ENCODE data around the gene LDAF1.

Gene LDAF1

DNA sequence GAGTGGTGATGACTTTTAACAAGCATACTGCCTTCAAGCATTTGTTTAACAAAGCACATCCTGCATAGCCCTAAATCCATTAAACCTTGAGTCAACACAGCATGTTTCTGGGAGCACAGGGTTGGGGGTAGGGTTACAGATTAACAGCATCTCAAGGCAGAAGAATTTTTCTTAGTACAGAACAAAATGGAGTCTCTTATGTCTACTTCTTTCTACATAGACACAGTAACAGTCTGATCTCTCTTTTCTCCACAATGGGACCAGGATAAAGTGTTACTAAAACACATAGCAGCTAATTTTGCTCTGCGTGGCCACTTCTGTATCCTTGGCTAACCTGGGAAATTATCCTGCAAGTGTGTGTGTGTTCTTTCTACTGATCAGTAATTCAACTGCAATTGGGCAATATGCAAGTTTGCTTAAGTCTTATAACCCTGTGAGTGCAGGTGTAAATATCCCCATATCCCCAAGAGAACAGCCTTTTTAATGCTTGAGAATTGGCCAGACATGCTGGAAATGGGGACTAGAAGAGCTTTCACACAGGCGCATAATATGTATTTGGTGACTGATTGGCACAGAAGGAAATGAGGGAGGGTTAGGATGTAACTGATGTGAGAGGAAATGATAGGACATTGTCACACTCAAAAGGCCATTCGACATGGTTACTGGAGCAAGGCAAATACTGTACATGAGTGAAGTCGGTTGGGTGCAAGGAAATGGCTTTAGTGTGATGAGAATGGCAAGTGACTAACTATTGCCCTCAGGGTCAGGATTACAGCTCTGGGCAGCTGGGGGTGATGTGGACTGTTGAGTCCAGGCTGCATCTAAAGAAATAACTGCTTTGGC lies 64.2 kb downstream of the LDAF1 start:
- TF ChIP-seq, protein P1, sequence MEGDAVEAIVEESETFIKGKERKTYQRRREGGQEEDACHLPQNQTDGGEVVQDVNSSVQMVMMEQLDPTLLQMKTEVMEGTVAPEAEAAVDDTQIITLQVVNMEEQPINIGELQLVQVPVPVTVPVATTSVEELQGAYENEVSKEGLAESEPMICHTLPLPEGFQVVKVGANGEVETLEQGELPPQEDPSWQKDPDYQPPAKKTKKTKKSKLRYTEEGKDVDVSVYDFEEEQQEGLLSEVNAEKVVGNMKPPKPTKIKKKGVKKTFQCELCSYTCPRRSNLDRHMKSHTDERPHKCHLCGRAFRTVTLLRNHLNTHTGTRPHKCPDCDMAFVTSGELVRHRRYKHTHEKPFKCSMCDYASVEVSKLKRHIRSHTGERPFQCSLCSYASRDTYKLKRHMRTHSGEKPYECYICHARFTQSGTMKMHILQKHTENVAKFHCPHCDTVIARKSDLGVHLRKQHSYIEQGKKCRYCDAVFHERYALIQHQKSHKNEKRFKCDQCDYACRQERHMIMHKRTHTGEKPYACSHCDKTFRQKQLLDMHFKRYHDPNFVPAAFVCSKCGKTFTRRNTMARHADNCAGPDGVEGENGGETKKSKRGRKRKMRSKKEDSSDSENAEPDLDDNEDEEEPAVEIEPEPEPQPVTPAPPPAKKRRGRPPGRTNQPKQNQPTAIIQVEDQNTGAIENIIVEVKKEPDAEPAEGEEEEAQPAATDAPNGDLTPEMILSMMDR (IDR thresholded peaks at IDR 0.05; ENCODE audit: low read depth, low read length), result no peak

DNA sequence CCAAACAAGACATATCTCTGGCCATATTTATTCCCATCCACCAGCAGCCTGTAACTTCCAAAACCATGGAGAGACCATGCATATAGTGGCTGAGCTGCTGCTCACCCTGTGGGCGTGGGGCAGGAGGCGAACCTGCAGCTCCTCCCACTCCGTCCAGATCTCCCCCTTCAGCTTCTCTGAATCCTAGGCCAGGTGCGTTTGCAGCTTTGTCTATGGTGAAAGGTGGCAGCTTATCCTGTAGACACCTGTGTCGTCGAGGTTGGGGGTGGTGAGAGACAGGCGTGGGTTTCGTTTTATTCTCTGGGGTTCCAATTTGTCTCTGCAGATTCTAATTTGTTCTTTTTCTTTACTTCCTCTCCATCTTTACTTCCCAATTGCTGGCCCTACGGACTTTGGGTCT lies 65.3 kb downstream of the LDAF1 start:
- no peak overlapping the region for H3K4me3 ChIP-seq (replicated peaks in 1 of 2; ENCODE audit: low read depth in 2 of 2, low read length in 2 of 2)
- TF ChIP-seq, protein P1 (IDR thresholded peaks at IDR 0.05; ENCODE audit: low read depth, low read length), result no peak
- no peak for DNase-seq (ENCODE audit: low read depth in 2 of 2)

More for the DNA sequence above, 64.2 kb downstream of the LDAF1 start:
- DNase-seq (ENCODE audit: low read depth in 2 of 2), result no peak
- no peak overlapping the region for H3K4me3 ChIP-seq (replicated peaks in 1 of 2; ENCODE audit: low read depth in 2 of 2, low read length in 2 of 2)

DNA sequence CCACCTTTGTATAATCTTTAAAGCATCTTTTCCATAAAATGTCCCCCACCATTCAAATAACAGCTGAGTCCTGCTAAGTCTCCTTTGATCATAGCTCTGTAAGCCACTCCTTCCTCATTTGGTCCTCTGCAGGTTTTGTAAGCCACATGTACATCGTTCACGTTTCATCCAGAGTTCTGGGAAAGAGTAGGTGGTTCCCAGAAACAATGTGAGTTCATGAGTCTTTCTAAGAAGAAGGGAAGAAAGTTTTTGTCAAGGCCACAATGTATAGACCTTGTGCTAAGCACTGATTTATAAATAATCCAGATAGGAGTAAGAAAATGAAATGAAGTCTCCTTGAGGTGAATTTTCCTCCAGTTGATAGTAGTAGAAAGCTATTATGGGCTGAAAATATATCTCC lies 66.3 kb downstream of the LDAF1 start:
- TF ChIP-seq, protein P1 (IDR thresholded peaks at IDR 0.05; ENCODE audit: low read depth, low read length), result no peak
- H3K4me3 ChIP-seq (replicated peaks in 1 of 2; ENCODE audit: low read depth in 2 of 2, low read length in 2 of 2), result no peak overlapping the region

DNA sequence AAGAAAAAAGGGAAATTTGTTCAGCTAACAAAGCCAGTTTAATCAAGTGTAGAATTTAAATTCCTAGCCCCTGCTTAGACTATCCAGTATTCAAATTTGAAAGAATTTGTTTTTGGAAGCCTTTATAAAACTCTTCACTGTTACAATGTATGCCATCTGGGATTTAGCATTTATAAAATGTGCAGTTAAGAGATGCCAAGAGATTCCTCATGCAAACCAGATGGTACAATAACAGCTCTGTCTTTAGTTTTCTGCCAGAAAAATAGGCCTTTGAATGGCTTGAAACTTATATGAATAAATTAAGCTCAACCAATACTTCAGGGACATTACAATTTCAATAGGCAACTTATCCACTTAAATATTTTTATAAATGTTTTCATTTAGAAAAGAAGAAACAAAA lies 68.3 kb downstream of the LDAF1 start:
- no peak overlapping the region for H3K4me3 ChIP-seq (replicated peaks in 1 of 2; ENCODE audit: low read depth in 2 of 2, low read length in 2 of 2)
- TF ChIP-seq, protein P1 (IDR thresholded peaks at IDR 0.05; ENCODE audit: low read depth, low read length), result no peak
- no peak for DNase-seq (ENCODE audit: low read depth in 2 of 2)

More for the DNA sequence above, 66.3 kb downstream of the LDAF1 start:
- DNase-seq (ENCODE audit: low read depth in 2 of 2), result no peak

DNA sequence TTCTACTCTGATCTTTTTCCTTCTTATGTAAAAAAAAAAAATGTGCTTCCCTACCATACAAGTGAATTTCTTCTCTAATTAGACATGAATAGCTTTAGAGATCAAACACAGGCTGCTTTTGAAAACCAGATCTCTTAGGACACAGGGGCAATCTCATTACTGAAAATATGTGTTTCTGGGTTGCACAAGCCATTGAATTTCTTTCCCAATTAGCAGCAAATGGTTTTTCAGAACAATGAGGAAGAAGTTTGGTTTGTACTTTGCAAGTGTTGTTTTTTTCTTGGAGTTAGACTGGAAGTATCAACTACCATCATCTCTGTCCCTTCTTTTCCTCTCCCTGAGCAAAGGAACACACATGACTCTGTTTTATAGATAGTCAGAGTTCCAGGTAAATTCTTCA lies 69.4 kb downstream of the LDAF1 start:
- H3K4me3 ChIP-seq (replicated peaks in 1 of 2; ENCODE audit: low read depth in 2 of 2, low read length in 2 of 2), result no peak overlapping the region
- no peak for DNase-seq (ENCODE audit: low read depth in 2 of 2)
- TF ChIP-seq, protein P1 (IDR thresholded peaks at IDR 0.05; ENCODE audit: low read depth, low read length), result no peak

DNA sequence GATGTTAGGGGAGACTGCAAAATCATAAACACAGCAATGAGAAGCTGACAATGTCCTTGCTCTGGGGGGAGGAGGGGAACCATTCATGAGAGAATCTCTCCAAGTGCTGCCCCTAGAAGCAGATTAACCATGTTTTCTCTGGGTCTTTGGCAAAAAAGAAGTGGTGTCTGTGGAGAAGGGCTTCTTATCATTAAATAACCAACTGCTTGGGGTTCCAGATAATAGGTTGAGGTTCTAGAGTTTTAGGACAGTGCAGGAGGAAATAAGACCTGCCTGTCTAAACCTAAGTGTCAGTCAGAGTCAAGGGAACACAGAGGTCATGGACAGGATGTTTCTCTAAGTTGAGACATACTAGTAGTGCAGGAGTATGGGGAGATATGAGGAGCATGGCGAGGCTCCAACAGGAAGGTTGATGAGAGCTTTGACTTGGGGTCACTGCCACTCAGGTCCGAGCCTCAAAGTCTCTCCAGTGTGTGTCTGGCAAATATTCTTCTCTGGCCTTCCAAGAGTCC lies 69.9 kb downstream of the LDAF1 start:
- no peak overlapping the region for H3K4me3 ChIP-seq (replicated peaks in 1 of 2; ENCODE audit: low read depth in 2 of 2, low read length in 2 of 2)
- no peak for DNase-seq (ENCODE audit: low read depth in 2 of 2)
- TF ChIP-seq, protein P1 (IDR thresholded peaks at IDR 0.05; ENCODE audit: low read depth, low read length), result no peak
